HG02981 (cell line): Measurements from ENCODE around the gene CPN1.
A peak's percentile ranks its signal among the peaks of the same experiment; 100 is the strongest.

Experiments used
- ATAC-seq: cut with Tn5 transposase; IDR thresholded peaks from one replicate; pipeline ENCODE4 v1.9.1; 2021; ENCODE audit warnings: mild to moderate bottlenecking, moderate library complexity; ENCODE audit not compliant: unreplicated experiment

CPN1 gene

DNA sequence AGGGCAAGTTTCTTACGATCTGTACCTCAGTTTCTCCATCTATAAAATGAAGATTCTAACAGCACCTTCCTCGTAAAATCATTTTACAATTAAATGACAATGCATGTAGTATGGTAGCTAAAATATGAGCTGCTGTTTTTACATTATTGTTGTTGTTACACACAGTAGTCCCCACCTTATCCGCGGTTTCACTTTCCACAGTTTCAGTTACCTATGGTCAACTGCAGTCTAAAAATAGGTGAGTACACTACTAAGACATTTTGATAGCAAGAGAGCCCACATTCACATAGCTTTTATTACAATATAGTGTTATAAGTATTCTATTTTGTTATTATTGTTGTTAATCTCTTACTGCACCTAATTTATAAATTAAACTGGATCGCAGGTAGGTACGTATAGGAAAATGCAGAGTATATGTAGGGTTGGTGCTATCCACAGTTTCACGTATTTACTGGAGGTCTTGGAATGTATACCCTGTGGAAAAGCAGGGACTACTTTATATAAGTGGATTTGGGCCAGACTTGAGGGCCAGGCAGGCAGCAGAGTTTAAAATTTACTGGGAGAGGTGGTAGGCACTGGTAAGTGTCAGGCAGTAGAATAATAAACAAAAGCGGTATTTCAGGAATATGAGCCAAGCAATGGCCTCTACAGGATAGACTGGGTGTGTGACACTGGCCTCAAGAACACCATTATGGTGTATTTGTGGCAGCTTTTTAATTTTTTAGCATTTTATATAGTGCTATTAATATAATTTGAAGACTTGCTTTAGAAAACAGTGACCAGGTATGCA lies 82.2 kb downstream of the CPN1 start:
- ATAC-seq: no peak

DNA sequence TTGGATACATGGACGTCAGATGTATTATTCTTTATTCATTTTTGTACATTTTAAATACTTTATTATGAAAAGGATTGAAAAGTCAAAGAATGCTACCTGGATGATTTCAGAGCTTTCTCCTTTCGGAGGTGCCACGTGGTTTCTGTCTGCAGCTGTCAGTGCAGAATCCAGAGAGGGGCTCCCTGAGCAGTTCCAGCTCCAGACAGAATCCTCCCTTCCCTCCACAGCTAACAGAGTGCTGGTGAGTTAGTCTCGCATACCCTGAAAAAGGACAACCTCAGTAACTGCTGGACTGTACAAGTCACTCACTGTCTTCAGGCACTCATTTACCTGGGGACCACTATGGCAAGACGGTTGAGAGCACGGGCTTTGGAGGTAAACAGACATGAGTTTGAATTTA lies 82.8 kb downstream of the CPN1 start:
- no peak for ATAC-seq

DNA sequence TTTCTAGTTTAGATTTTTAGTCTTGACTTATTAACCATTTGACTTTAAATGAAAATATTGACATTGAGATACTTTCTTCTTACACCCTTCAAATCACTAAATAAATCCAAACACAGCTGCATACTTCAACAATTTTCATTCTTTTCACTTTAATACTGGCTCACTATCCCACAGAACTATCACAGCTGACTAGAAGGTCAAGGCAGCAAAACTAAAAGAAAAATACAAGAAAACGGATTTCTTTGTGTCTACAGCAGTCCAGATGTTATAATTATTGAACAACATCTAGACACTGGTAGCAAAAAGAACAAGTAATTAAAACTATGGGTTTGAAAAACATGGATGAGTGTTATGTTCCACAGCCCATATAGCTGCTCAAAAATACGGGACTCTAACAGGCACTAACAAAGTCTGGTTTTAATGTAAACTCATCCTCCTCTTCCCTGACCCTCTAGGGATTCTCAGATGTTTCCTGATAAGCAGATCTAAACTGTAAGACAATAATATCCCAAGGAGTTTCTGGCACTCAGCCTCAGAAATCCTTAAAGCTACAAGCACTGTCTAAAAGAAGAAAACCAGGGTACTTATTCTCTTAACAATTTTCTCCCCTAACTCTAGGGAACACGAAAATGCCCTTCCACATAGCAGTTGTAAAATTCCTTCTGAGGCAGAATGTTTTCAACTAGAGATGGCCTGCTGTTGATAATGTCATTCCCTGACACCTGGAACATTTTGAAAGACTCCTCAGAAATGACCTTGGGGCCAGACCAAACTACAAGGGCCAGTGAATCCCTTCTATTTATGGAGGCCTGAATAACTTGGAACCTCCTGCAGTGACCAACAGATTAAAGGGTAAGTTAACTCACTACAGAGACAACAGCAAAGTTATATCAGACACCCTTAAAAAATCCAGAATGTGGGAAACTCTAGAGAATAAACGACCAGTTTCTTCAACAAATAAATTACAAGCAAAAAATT lies 84.7 kb downstream of the CPN1 start:
- ATAC-seq: no peak

DNA sequence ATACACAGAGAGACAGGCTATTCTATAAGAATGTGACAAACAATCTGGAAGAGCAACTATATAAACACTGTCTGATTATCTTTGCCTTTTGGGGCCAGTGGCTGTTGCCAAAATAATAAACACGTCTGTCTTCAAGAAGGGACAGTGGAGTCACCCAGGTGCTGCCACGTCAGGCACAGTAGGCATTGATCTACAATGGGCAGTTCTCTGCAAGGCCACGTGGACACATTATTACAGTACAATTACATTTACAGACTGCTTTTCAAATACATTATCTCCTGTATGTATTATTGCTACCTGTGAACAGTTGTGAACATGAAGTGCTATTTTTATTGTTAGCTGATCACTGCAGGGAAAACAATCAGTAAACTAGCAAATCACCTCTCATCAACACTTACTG lies 86.0 kb downstream of the CPN1 start:
- ATAC-seq: no peak

DNA sequence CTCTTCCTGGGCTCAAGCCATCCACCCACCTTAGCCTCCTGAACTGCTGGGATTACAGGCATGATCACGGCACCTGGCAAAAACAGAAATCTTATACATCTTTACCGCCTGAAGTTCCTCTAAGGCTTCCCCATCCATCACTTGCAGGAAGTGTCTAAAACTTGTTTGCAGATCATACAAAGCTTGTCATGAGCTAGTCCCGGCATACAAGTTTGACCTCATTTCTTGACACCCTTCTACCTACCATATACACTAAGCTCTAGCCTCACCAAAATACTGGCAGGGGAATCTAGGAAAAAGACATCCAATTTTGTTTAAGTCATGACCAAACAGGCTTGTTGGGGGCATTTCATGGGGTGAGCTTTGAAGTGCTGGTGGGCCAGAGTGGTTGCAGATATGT lies 86.4 kb downstream of the CPN1 start:
- ATAC-seq: no peak

DNA sequence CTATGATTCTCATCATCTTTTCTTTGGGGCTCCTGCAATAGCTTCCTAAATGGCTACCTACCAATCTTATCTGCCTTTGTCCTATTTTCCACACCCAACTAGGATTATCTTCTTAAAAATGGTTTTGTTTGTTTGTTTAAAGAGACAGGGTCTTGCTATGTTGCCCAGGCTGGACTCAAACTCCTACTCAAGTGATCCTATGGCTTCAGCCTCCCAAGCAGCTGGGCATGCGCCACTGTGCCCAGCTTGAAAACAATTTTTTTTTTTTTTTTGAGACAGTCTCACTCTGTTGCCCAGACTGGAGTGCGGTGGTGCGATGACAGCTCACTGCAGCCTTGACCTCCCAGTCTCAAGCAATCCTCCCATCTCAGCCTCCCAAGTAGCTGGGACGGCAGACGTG lies 86.9 kb downstream of the CPN1 start:
- ATAC-seq: no peak

DNA sequence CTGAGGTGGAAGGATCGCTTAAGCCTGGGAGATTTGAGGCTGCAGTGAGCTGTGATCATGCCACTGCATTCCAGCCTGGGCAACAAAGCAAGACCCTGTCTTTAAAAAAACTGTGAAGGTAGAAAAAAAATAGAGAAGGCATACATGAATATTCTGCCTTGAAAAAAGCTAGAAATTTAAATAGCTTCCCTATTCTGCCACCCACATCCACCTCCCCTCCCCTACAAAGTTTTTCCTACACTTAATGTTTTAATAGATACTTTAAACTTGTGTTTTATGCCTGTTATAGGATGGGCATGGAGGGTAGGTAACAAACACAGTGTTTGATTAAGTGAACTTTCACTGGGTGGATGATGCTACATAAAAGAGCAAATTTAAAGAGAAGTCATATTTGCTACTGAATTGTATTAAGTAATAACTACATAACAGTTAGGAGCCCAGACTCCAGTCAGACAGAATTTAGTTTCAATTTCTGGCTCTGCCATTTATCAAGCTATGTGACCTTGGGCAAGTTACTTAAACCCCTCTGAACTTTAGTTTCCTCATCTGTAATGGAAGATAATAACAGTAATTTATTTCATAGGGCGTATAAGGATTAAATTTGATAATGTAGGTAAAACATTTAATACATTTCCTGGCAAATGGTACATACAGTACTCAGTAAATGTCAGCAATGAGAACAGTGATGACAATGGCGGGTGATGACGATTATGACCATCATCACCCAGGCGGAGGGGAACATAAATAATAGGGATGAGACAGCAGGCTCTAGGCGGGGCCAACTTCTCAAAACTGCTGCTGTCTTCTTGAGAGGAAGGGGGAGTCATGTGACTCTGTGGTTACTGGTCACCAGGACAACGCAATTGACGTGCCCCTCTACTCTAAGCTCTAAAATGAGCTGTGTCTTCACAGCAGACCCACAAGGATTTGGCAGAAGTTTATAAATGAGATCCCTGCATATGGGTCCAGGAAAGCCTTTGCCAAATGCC lies 87.7 kb downstream of the CPN1 start:
- peak; percentile 93 for ATAC-seq
